ENCODE measurements around the gene OR8D4.

GRCh38 chr11:123853038-123853437, 48.9 kb upstream of the OR8D4 start:
- TF ChIP-seq CTCF (IDR thresholded peaks at IDR 0.05; ENCODE audit: extremely low read depth in 1 of 2, insufficient read depth in 1 of 2, low read depth in 1 of 2, low read length in 2 of 2) (no peak), POLR2A (IDR thresholded peaks at IDR 0.05; ENCODE audit: low read depth, low read length) (no peak), EZH2 (IDR thresholded peaks at IDR 0.05; ENCODE audit: borderline replicate concordance, low read depth, low read length, severe bottlenecking) (no peak), MAX (IDR thresholded peaks at IDR 0.05; ENCODE audit: insufficient read depth, insufficient read length) (no peak), POLR2AphosphoS5 (IDR thresholded peaks at IDR 0.05; ENCODE audit: insufficient read depth, low read depth, low read length) (no peak), GATA2 (IDR thresholded peaks at IDR 0.05; ENCODE audit: insufficient read depth, insufficient read length, low read depth, low read length) (no peak), JUN (IDR thresholded peaks at IDR 0.05; ENCODE audit: borderline replicate concordance, insufficient read depth, insufficient read length, low read depth) (no peak)
